ENCODE results near the gene MYH14.
"Not testable (repeated sequence)": the region's sequence is repeated elsewhere in the genome, so short reads cannot be mapped to it uniquely, and the experiment has no call there.

Gene MYH14

DNA sequence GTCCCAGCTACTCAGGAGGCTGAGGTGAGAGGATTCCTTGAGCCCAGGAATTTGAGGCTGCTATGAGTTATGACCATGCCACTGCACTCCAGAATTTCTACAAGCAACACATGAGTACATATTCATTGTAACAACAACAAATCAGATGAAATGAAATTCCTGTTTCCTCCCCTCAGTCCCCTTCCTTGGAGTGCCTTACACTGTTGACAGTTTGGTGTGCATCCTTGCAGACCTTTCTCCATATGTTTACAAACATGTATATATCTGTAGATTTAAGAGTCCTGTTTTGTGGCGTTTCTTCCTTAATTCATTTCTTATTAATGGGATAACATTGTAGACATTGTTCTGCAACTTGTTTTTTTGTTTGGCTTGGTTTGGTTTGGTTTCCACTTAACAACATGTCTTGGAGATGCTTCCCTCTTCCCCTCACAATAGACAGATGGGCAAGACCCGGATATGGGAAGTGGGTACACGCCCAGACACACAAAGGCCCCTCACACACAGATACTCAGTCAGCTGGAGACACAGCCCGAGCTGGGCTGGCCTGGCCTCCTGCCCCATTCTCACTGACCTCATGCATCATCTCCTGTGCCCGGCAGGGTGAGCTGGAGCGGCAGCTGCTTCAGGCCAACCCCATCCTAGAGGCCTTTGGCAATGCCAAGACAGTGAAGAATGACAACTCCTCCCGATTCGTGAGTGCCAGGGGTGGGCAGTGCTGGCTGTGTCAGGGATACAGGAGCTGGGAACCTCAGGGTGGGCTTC lies 21.7 kb downstream of the MYH14 start:
- peak in 15 of 58 donors; percentile 1 to 47 (median 18) for DNase-seq

DNA sequence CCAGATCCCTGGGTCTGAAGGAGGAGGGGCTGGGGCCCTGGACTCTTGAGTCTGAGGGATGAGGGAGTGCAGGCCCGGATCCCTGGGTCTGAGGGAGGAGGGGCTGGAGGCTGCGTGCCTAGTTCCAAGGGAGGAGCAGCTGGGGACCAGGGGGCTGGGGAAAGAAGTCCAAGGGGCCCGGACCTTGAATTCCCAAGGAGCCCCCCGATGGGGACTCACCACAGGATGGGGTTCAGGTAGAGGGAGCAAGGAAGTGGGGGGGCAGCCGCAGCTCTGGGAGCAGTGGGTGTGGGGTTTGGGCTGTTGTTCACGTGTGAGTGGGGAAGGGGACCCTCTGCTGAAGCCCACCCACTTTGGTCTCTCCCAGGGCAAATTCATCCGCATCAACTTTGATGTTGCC lies 23.1 kb downstream of the MYH14 start:
- no peak for DNase-seq

GRCh38 chr19:50228153-50228552 lies 24.7 kb downstream of the MYH14 start:
- not testable (repeated sequence) for DNase-seq

GRCh38 chr19:50230379-50231351 lies 27.2 kb downstream of the MYH14 start:
- DNase-seq = peak in 3 of 58 donors; percentile 1 to 14 (median 13)

GRCh38 chr19:50231417-50231816 lies 28.0 kb downstream of the MYH14 start:
- not testable (repeated sequence) for DNase-seq

DNA sequence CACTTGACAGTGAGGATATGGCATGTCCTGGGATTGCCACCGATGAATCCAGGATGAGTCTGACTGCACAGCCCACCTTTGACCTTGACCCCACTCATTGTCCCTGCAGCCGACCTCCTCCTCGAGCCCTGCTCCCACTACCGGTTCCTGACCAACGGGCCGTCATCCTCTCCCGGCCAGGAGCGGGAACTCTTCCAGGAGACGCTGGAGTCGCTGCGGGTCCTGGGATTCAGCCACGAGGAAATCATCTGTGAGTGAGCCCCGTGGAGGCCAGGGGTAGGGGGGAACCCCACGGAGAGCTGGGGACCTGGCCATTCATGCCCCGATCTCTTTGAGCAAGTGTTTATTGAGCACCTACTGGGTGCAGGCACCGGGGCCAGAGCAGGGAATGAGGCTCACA lies 28.4 kb downstream of the MYH14 start:
- DNase-seq = no peak

DNA sequence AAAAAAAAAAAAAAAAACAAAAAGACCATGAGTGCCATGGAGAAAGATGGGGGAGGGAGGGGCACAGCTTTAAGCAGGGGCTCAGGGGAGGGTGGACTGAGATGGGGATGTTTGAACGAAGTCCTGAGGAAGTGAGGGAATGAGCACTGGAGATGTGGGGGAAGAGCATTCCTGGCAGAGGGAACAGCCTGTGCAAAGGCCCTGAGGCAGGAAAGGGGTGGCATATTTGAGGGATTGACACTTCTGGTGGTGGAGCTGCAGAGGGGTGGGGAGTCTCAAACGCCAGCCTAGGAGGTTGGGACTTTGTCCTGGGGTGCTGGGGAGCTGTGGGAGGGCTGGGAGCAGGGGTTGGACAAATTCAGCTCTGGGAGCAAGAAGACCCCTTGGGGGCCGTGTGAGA lies 29.2 kb downstream of the MYH14 start:
- DNase-seq = no peak

DNA sequence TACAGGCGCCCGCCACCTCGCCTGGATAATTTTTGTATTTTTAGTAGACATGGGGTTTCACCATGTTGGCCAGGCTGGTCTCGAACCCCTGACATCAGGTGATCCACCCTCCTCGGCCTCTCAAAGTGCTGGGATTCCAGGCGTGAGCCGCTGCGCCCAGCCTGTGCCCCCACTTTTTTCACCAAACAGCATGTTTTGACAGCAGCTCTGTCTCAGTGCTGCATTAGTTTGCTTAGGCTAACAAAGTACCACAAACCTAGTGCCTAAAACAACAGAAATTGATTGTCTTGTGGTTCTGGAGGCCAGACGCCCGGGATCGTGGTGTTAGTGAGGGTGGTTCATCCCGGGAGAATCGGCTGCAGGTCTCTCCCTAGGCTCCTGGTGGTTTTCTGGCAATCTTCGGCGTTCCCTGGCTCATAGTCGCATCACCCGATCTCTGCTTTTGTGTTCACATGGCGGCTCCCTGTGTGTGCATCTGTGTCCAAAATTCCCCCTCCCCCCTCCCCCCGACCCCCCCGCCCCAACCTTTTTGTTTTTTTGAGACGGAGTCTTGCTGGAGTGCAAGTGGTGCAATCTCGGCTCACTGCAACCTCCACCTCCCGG lies 30.0 kb downstream of the MYH14 start:
- peak in 1 of 58 donors; percentile 7 for DNase-seq

DNA sequence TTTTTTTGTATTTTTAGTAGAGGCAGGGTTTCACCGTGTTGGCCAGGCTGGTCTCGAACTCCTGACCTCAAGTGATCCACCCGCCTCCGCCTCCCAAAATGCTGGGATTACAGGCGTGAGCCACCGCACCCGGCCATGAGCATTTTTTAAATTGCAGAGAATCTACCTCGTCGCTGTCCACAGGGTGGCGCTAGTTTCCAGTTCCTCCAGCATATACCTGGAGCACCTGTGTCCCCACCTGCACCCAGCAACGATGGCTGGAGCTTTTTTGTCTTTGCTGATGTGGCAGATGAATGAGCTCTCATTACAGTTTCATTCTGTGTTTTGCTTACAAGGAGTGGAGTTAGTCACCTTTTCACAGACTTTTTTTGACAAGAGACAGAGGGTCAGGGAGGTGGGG lies 34.1 kb downstream of the MYH14 start:
- not testable (repeated sequence) for DNase-seq

DNA sequence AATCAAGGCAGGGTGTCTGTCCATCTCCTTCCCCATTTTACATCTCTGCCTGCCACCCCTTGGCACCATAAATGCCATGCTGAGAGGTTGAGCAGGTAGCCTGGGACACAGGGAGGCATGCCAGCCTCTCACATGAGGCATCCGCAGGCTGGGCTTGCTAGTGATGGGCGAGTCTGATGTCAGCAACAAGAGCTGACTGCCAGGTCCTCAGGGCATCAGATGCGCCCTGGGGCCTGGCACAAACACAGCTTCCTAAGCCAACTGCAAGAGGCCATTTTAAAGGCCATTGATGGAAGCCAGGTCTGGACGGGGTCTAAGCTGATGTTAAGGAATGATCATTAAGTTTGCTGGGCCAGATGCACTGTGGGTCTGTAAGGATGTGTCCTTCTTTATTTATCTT lies 34.6 kb downstream of the MYH14 start:
- DNase-seq = no peak

- no peak for DNase-seq
Measured at GRCh38 chr19:50239921-50240590, 36.6 kb downstream of the MYH14 start.

DNA sequence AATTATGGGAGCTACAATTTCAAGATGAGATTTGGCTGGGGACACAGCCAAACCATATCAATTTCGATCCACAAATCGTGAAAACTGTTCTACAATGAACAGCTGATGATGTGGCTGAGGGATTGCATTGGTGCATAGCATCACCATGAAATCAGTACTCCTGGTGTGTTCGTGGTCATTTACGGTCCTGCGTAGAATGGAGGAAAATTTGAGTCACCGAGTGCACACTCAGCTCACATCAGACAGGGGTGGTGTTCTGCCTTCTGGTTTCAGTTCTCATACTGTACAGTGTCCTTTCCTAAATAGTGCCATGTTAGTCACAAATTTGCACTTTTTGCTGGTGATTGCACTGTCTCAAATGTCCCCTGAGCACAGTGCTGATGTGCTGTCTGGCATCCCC lies 39.2 kb downstream of the MYH14 start:
- no peak for DNase-seq

DNA sequence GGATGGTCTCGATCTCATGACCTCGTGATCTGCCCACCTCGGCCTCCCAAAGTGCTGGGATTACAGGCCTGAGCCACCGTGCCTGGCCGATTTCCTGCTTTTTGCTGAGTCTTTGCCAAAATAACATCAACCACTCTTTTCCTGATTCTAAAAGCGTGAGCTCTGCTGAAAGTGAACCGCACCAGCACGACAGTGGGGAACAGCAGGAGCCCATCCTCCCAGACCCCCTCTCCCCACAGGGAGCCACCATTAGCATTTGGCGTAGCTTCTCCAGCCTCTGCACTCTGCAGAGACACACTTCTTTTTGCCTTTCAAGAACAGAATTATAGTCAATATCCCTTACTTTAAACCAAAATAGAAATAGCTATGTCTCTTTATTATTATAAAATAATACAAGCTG lies 41.3 kb downstream of the MYH14 start:
- DNase-seq = no peak

GRCh38 chr19:50248413-50248812 lies 45.0 kb downstream of the MYH14 start:
- no peak for DNase-seq

GRCh38 chr19:50248826-50249225 lies 45.4 kb downstream of the MYH14 start:
- DNase-seq = no peak

GRCh38 chr19:50249636-50250035 lies 46.2 kb downstream of the MYH14 start:
- DNase-seq = no peak

- DNase-seq = no peak
Measured at GRCh38 chr19:50250450-50251136, 47.2 kb downstream of the MYH14 start.

GRCh38 chr19:50252111-50252886 lies 48.9 kb downstream of the MYH14 start:
- DNase-seq = peak in 10 of 58 donors; percentile 1 to 38 (median 9)

GRCh38 chr19:50252887-50253268 lies 49.5 kb downstream of the MYH14 start:
- no peak for DNase-seq

DNA sequence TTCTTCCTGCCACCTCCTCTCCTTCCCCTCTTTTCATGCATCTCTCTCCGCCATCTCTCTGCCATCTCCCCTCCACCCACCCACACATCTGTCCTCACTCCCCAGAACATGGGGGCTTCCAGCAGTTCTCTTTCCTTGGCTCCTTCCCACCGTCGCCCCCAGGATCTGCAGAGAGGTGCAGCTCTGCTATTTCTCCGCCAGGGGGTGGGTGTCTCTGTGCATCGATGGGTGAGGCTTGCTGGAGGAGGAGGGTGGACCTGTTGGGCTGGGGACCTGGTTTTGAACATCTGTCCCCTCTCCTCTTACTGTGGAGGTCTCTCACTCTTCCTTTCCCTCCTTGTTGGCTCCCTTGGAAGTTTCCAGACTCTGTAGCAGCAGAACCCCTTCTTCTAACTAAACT lies 51.7 kb downstream of the MYH14 start:
- no peak for DNase-seq
